K562 (cell line): ENCODE data around the gene TBL1XR1. TPM values are rescaled to one million over a fixed set of nuclear protein-coding genes. Genes with fewer than 3 reads are reported as not detected.

ENCODE experiments used
- ATAC-seq: fragments of 200-7000 bp; cut with Tn5 transposase; 3 replicates; pipeline ENCODE4 v1.9.1; 2020; ENCODE audit warnings: moderate library complexity
- BruUV-seq: library from RNA; stranded (reverse); fragments of 400-500 nt; replicated peaks from 2 replicates; lab custom pipeline; 2021; lab: Mats Ljungman, UMichigan
- CTCF ChIA-PET: fragments of 300-600 bp; formaldehyde crosslinking; extraction: SDS; loops from one replicate; lab custom pipeline; 2021; ENCODE audit warnings: low intra/inter-chr PET ratio; lab: Yijun Ruan, JAX
- POLR2A ChIA-PET: fragments of 300-600, 350-650 bp; sonication (Branson Sonifier 250); formaldehyde crosslinking; extraction: SDS; loops from one replicate; lab custom pipeline; 2021; ENCODE audit warnings: antibody characterized with exemption, inconsistent platforms; lab: Yijun Ruan, JAX
- DNase-seq, 4 experiments: peaks; one replicate each; pipeline versions ENCODE4 v3.0.0 to v3.0.0-alpha.2; 2011 to 2018; ENCODE audit warnings: low spot score in 3 of 4, mixed read lengths in 3 of 4; ENCODE audit errors: extremely low read depth in 1 of 4
- FAIRE-seq: peaks from 2 replicates; lab custom pipeline; 2011; peaks lifted over from hg19 to GRCh38; lab: Jason Lieb, UNC
- H2AFZ ChIP-seq: 2 replicates; pipeline ENCODE4 v1.6.0; 2011; ENCODE audit warnings: low read depth, low read length, control low read depth, inconsistent platforms
- H3K27ac ChIP-seq: fragments of 200-600 bp; 3 replicates; pipeline ENCODE4 v1.8.0; 2011; ENCODE audit warnings: low read depth, mild to moderate bottlenecking, control low read depth, inconsistent platforms, low read length, moderate library complexity, mixed read lengths; ENCODE audit errors: extremely low read depth
- H3K27me3 ChIP-seq, 2 experiments: fragments of 300-600 bp in 1 of 2; 2 replicates in 1 of 2; 3 replicates in 1 of 2; pipeline versions ENCODE4 v1.6.0 to v1.8.0; 2011; ENCODE audit warnings: inconsistent platforms in 2 of 2, low read length in 2 of 2, mild to moderate bottlenecking in 1 of 2, mixed read lengths in 1 of 2, moderate library complexity in 1 of 2; ENCODE audit not compliant: control insufficient read depth in 2 of 2, insufficient read depth in 2 of 2
- H3K36me3 ChIP-seq: fragments of 300-600 bp; 3 replicates; pipeline ENCODE4 v1.8.0; 2011; ENCODE audit warnings: mild to moderate bottlenecking, low read length, inconsistent platforms; ENCODE audit not compliant: control insufficient read depth, insufficient read depth
- H3K4me1 ChIP-seq, 2 experiments: fragments of 200-600 bp in 1 of 2; replicated peaks in 1 of 2; 2 replicates in 1 of 2; 3 replicates in 1 of 2; pipeline versions ENCODE4 v1.5.1 to v1.8.0; 2011; ENCODE audit warnings: inconsistent platforms in 2 of 2, low read length in 2 of 2, mild to moderate bottlenecking in 1 of 2, mixed read lengths in 1 of 2, moderate library complexity in 1 of 2; ENCODE audit not compliant: control insufficient read depth in 2 of 2, insufficient read depth in 2 of 2
- H3K4me2 ChIP-seq: 2 replicates; pipeline ENCODE4 v1.6.1; 2011; ENCODE audit warnings: low read length, control low read depth, inconsistent platforms, mixed read lengths; ENCODE audit not compliant: insufficient read depth
- H3K4me3 ChIP-seq: fragments of 200-600 bp; sonication (generic), shearing (Covaris generic); 2 replicates; pipeline ENCODE4 v1.5.1; 2016; ENCODE audit warnings: control low read depth, inconsistent platforms
- H3K79me2 ChIP-seq: fragments of 200-600 bp; 3 replicates; pipeline ENCODE4 v1.8.0; 2011; ENCODE audit warnings: low read length, inconsistent platforms; ENCODE audit not compliant: control insufficient read depth, insufficient read depth
- H3K9ac ChIP-seq, 2 experiments: 2 replicates each; pipeline versions ENCODE4 v1.6.0 to v1.6.1; 2011; ENCODE audit warnings: low read depth in 2 of 2, low read length in 2 of 2, control low read depth in 1 of 2, inconsistent platforms in 1 of 2, mild to moderate bottlenecking in 1 of 2, mixed read lengths in 1 of 2; ENCODE audit not compliant: insufficient read depth in 1 of 2
- H3K9me1 ChIP-seq: one replicate; pipeline ENCODE4 v1.6.0; 2011; ENCODE audit warnings: inconsistent platforms, mild to moderate bottlenecking, low read length, moderate library complexity; ENCODE audit not compliant: control insufficient read depth, insufficient read depth
- H3K9me3 ChIP-seq: replicated peaks from 2 replicates; pipeline ENCODE4 v1.5.1; 2011; ENCODE audit warnings: low read depth, low read length, inconsistent platforms; ENCODE audit not compliant: control insufficient read depth, insufficient read depth
- H4K20me1 ChIP-seq: replicated peaks from 2 replicates; pipeline ENCODE4 v1.6.1; 2011; ENCODE audit warnings: low read length, inconsistent platforms, mixed read lengths; ENCODE audit not compliant: control insufficient read depth, insufficient read depth
- ATF4 ChIP-seq: fragments of 450-650 bp; formaldehyde crosslinking; IDR thresholded peaks from 2 replicates; pipeline ENCODE4 v1.4.0; 2022; ENCODE audit warnings: mild to moderate bottlenecking, moderate library complexity
- ATF7 ChIP-seq: fragments of 450-650 bp; IDR thresholded peaks from 2 replicates; pipeline ENCODE4 v1.7.1; 2014; ENCODE audit warnings: mild to moderate bottlenecking, moderate library complexity
- C11orf30 ChIP-seq: fragments of 450-650 bp; IDR thresholded peaks from 2 replicates; pipeline ENCODE4 v1.6.1; 2016; ENCODE audit warnings: low read depth, mild to moderate bottlenecking
- DACH1 ChIP-seq: fragments of 450-650 bp; IDR thresholded peaks from 2 replicates; pipeline ENCODE4 v1.6.1; 2018; ENCODE audit not compliant: partially characterized antibody
- DNMT1 ChIP-seq: fragments of 450-650 bp; IDR thresholded peaks from 2 replicates; pipeline ENCODE4 v1.6.1; 2016; ENCODE audit warnings: antibody characterized with exemption, mild to moderate bottlenecking
- ESRRB ChIP-seq: fragments of 250-450 bp; sonication (Bioruptor Pico); IDR thresholded peaks from 2 replicates; pipeline ENCODE4 v1.5.0; 2020; ENCODE audit warnings: mild to moderate bottlenecking, moderate library complexity, borderline replicate concordance
- GATA2 ChIP-seq: sonication (generic); formaldehyde crosslinking; IDR thresholded peaks from 2 replicates; pipeline ENCODE4 v1.4.0; 2020; ENCODE audit warnings: mild to moderate bottlenecking, missing genetic modification reagents
- MIER1 ChIP-seq: fragments of 450-650 bp; IDR thresholded peaks from 2 replicates; pipeline ENCODE4 v1.6.1; 2016; ENCODE audit warnings: antibody characterized with exemption, mild to moderate bottlenecking, low read depth
- TAL1 ChIP-seq: fragments of 450-650 bp; IDR thresholded peaks from 2 replicates; pipeline ENCODE4 v1.6.1; 2016; ENCODE audit warnings: mild to moderate bottlenecking
- YY1 ChIP-seq, 3 experiments: IDR thresholded peaks; 2 replicates each; pipeline ENCODE4 v1.6.1; 2011; ENCODE audit warnings: low read length in 2 of 3, mild to moderate bottlenecking in 2 of 3, moderate library complexity in 2 of 3, borderline replicate concordance in 1 of 3, control low read depth in 1 of 3, low read depth in 1 of 3; ENCODE audit not compliant: insufficient read depth in 3 of 3, insufficient replicate concordance in 2 of 3, control insufficient read depth in 1 of 3, insufficient read length in 1 of 3; ENCODE audit errors: extremely low read depth in 1 of 3
- ZBTB1 ChIP-seq: sonication (generic); formaldehyde crosslinking; IDR thresholded peaks from 2 replicates; pipeline ENCODE4 v1.8.1; 2023; ENCODE audit warnings: missing genetic modification reagents, low read depth, mild to moderate bottlenecking, borderline replicate concordance
- ZNF12 ChIP-seq: sonication (generic); formaldehyde crosslinking; IDR thresholded peaks from 2 replicates; pipeline ENCODE4 v1.4.0; 2020; ENCODE audit warnings: mild to moderate bottlenecking, missing genetic modification reagents
- ZNF280B ChIP-seq: fragments of 250-450 bp; sonication (Bioruptor Pico); IDR thresholded peaks from 2 replicates; pipeline ENCODE4 v1.5.1; 2021; ENCODE audit warnings: mild to moderate bottlenecking
- ZNF316 ChIP-seq: fragments of 450-650 bp; IDR thresholded peaks from 2 replicates; pipeline ENCODE4 v1.6.1; 2016
- WGBS: fragments of 100-300 bp; shearing (Covaris generic); methylation state at CpG from one replicate; pipeline ENCODE4 v1.1.6; 2016; ENCODE audit warnings: low coverage, mixed read lengths; ENCODE audit not compliant: insufficient coverage; ENCODE audit errors: missing lambda C conversion rate; 5-methylcytosine and 5-hydroxymethylcytosine counted together
- in situ Hi-C: fragments of 300-500 bp; cut with MboI; formaldehyde crosslinking; loops from 4 replicates; pipeline ENCODE4 v1.15.0; 2018; ENCODE audit warnings: inconsistent platforms, mixed read lengths
- intact Hi-C: fragments of 100-400 bp; cut with micrococcal nuclease; formaldehyde crosslinking; loops from 2 replicates; pipeline ENCODE4 v1.14.2; 2022
- polyA plus RNA-seq, 8 experiments: library from polyadenylated mRNA; depleted of rRNA in 4 of 8; stranded (reverse) in 5 of 8; unstranded in 3 of 8; fragments of >200 nt; fragmentation: Nextera tagmentation in 2 of 8; fragmentation: Illumina TruSeq in 1 of 8; extraction: Ambion mirVana in 2 of 8; extraction: Trizol in 1 of 8; gene quantifications; 2 replicates each; pipeline versions ENCODE4 v1.2.1 to v1.2.3, GENCODE V29; 2011 to 2014; ENCODE audit warnings: inconsistent platforms in 1 of 8, missing spikeins in 1 of 8
- total RNA-seq, 7 experiments: library from RNA; depleted of rRNA in 6 of 7; stranded (reverse); fragments of >200 nt in 6 of 7; fragmentation: Illumina TruSeq in 2 of 7; extraction: Trizol in 2 of 7; gene quantifications; 2 replicates each; pipeline versions ENCODE4 v1.2.1 to v1.2.3, GENCODE V29; 2011 to 2021; ENCODE audit warnings: low replicate concordance in 1 of 7

The TBL1XR1 gene
- total and polyA plus RNA-seq, 9 of the 15 experiments (the other 6 are each of a cell fraction or from before 2014, with no cell fraction given) = 19.6 to 171 (median 83.3) TPM

GRCh38 chr3:177123822-177124221 is 73.5 kb downstream of the TBL1XR1 start:
- Histone ChIP-seq H3K4me2 (no peak overlapping the region), H3K9ac (no peak overlapping the region), H4K20me1 (peaks cover 16% of the 10 kb centered on the region; the same call in 1 of the 2 replicates), H3K27me3 (no peaks in the 10 kb centered on the region), H3K36me3 (peaks cover 7% of the 10 kb centered on the region; the same call in 1 of the 3 replicates), H3K79me2 (peaks cover 100% of the 10 kb centered on the region), H3K9me3 (no peaks in the 10 kb centered on the region), H3K4me1 (peaks cover 0 to 11% of the 10 kb centered on the region in 2 experiments; a peak in 3 of 5 replicates), H3K9me1 (no peaks in the 10 kb centered on the region)
- POLR2A ChIA-PET = interaction anchor here (2.0 to 2.7 kb wide), 2 partner anchors 14 to 17 kb away, joined by 6 to 8 read pairs; no protein-coding TSS in a partner anchor
- CTCF ChIA-PET = no interaction called here
- no TSS peak for BruUV-seq
- WGBS = 60% methylated on average over 2 of the region's 2 CpGs
- no peak for ATAC-seq
- in situ Hi-C loops = no loop called here
- TF ChIP-seq ZBTB1 (CRISPR knock-in tag) (no peak), GATA2 (CRISPR knock-in tag) (no peak), TAL1 (no peak), ATF7 (no peak), DNMT1 (no peak), MIER1 (no peak), YY1 (IDR thresholded peaks at IDR 0.05; ENCODE audit: borderline replicate concordance in 1 of 3, control insufficient read depth in 1 of 3, extremely low read depth in 1 of 3, insufficient read depth in 3 of 3, insufficient read length in 1 of 3, insufficient replicate concordance in 2 of 3, low read depth in 1 of 3, low read length in 2 of 3) (no peak), ESRRB (CRISPR knock-in tag) (no peak), C11orf30 (0 out of 2 replicates have a peak, but pooled peaks have one; percentile 8), ZNF316 (0 out of 2 replicates have a peak, but pooled peaks have one; percentile 20), ZNF12 (CRISPR knock-in tag) (no peak), DACH1 (no peak), ZNF280B (no peak), ATF4 (CRISPR knock-in tag) (no peak)
- TF ChIP-seq, all 486 proteins: peak for 2
- no peak overlapping the region for H3K4me3 ChIP-seq
- DNase-seq (no peak), FAIRE-seq (no peak)
- H3K27ac ChIP-seq = no peak overlapping the region
- intact Hi-C loops = no loop called here
- H2AFZ ChIP-seq = no peak overlapping the region
